Kidney (tissue), 14 donors: ENCODE results near the gene C1orf198. TPM values are rescaled to one million over a fixed set of nuclear protein-coding genes. Genes with fewer than 3 reads are reported as not detected.

Experiments used
- DNase-seq, 5 donors: peaks; one replicate each; pipeline ENCODE4 v3.0.0-alpha.2; 2013 to 2020
- FAIRE-seq: peaks from 2 replicates; lab custom pipeline; 2012; peaks lifted over from hg19 to GRCh38; lab: Jason Lieb, UNC
- H3K27ac ChIP-seq, 2 donors: one replicate each; pipeline ENCODE4 v1.7.0; 2013; ENCODE audit warnings: low read depth in 2 of 2, low read length in 2 of 2, inconsistent platforms in 1 of 2
- H3K27me3 ChIP-seq: one replicate; pipeline ENCODE4 v1.7.1; 2013; ENCODE audit warnings: low read length, inconsistent platforms; ENCODE audit not compliant: control insufficient read depth, insufficient read depth
- H3K36me3 ChIP-seq, 3 donors: one replicate each; pipeline versions ENCODE4 v1.7.0 to v1.7.1; 2013; ENCODE audit warnings: low read length in 3 of 3, control low read depth in 1 of 3, inconsistent platforms in 1 of 3; ENCODE audit not compliant: insufficient read depth in 3 of 3, control insufficient read depth in 2 of 3
- H3K4me1 ChIP-seq, 3 donors: one replicate each; pipeline versions ENCODE4 v1.7.0 to v1.7.1; 2013; ENCODE audit warnings: low read length in 3 of 3, inconsistent platforms in 1 of 3, low read depth in 1 of 3; ENCODE audit not compliant: control insufficient read depth in 2 of 3, insufficient read depth in 2 of 3
- H3K4me3 ChIP-seq, 3 donors: one replicate each; pipeline versions ENCODE4 v1.7.0 to v1.8.1; 2013; ENCODE audit warnings: low read length in 3 of 3, control low read depth in 1 of 3, inconsistent platforms in 1 of 3
- H3K9ac ChIP-seq, 3 donors: one replicate each; pipeline versions ENCODE4 v1.7.0 to v1.7.1; 2013; ENCODE audit warnings: low read length in 3 of 3, control low read depth in 1 of 3, inconsistent platforms in 1 of 3
- H3K9me3 ChIP-seq, 3 donors: one replicate each; pipeline versions ENCODE4 v1.7.0 to v1.7.1; 2013; ENCODE audit warnings: low read length in 3 of 3, control low read depth in 1 of 3, inconsistent platforms in 1 of 3; ENCODE audit not compliant: control insufficient read depth in 2 of 3, insufficient read depth in 1 of 3
- intact Hi-C: fragments of 100-400 bp; cut with DNase I; formaldehyde crosslinking; loops from one replicate; pipeline ENCODE4 v1.11.1; 2022
- polyA plus RNA-seq: library from polyadenylated mRNA; stranded (reverse); fragments of 350-450 nt; fragmentation: Illumina TruSeq; extraction: RNeasy Lipid Tissue Mini Kit (QIAGEN cat#74804); gene quantifications from one replicate; pipeline ENCODE4 v1.2.3, GENCODE V29; 2014; ENCODE audit warnings: low read depth, low replicate concordance; ENCODE audit not compliant: insufficient read depth
- total RNA-seq: library from RNA; stranded (reverse); fragmentation: NEBNext Ultra II Directional; extraction: Animal tissue kit (Norgen Biotek cat#: 25700); gene quantifications from one replicate; pipeline ENCODE4 v1.2.1, GENCODE V29; 2021
- TF ChIP-seq, protein P1 (sequence below): IDR thresholded peaks from 3 replicates; pipeline ENCODE4 v1.5.1; 2012; ENCODE audit warnings: mild to moderate bottlenecking, moderate library complexity, borderline replicate concordance; ENCODE audit not compliant: insufficient read depth; ENCODE audit errors: extremely low read depth
- donor health status: control.
- donor health status: control.
- donor health status: control.
- donor health status: control.
- donor health status: control.
- donor health status: DM: yes; HTN: yes; CAD: no.
- donor health status: Normal renal cell carcinoma (clear cell type).

The C1orf198 gene
- total and polyA plus RNA-seq, 2 donors from 2014 or later: 15.4 to 45.3 TPM

DNA sequence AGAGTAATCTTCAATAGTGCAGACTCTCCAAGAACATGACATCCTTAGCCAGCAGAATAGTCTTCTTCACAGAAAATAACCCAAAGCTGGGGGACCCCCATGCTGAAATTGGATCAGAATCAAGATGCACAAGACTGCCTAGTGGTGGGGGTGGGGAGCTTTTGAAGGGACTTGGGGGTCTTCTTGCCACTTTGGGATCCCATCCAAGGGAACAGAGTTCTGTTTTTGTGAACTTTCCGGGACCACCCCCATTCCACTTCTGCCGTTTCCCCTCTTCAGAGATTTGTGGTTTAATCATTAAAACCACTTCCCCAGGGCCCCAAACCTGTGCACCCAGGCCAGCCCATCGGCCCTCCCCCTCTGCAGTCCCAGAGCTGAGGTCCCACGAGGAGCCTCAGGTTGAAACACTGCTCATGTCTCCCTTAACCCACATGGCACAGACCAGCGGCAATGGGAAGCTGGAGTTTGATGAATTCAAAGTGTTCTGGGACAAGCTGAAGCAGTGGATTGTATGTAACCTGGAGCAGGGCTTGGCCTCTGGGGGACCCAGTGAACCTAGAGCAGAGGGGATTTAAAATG is 76.2 kb downstream of the C1orf198 start:
- intact Hi-C loops: loop anchor here (10.0 kb wide), 1 partner anchor 413 kb away; no protein-coding TSS in a partner anchor
- no peak for FAIRE-seq

DNA sequence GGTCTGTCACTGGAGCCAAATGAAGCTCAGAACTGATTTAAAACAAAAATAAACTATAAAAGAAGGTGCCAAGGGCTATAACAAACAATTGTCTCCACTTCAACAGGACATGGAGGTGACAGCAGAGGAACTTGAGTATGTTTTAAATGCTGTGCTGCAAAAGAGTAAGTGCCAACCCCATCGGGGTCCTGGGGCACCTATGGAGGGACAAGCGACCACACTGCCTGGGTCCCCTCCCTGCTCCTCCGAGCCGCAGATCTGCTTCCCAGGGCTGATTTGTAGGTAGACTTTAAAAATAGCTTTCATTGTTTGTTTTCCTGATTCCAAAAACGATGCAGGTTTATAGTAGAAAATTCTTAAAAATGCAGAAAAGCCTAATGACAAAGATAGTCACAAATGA is 78.3 kb downstream of the C1orf198 start:
- Histone ChIP-seq H3K36me3 (no peaks in the 10 kb centered on the region), H3K9ac (no peak overlapping the region), H3K4me1 (no peaks in the 10 kb centered on the region), H3K27ac (no peak overlapping the region), H3K4me3 (no peak overlapping the region), H3K9me3 (no peaks in the 10 kb centered on the region), H3K27me3 (no peaks in the 10 kb centered on the region)
- DNase-seq (peak in 1 of 5 donors; percentile 3), FAIRE-seq (no peak)
- intact Hi-C loops: loop anchor here (10.0 kb wide), 1 partner anchor 415 kb away; no protein-coding TSS in a partner anchor
- TF ChIP-seq, protein P1, sequence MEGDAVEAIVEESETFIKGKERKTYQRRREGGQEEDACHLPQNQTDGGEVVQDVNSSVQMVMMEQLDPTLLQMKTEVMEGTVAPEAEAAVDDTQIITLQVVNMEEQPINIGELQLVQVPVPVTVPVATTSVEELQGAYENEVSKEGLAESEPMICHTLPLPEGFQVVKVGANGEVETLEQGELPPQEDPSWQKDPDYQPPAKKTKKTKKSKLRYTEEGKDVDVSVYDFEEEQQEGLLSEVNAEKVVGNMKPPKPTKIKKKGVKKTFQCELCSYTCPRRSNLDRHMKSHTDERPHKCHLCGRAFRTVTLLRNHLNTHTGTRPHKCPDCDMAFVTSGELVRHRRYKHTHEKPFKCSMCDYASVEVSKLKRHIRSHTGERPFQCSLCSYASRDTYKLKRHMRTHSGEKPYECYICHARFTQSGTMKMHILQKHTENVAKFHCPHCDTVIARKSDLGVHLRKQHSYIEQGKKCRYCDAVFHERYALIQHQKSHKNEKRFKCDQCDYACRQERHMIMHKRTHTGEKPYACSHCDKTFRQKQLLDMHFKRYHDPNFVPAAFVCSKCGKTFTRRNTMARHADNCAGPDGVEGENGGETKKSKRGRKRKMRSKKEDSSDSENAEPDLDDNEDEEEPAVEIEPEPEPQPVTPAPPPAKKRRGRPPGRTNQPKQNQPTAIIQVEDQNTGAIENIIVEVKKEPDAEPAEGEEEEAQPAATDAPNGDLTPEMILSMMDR: no peak

More for the DNA sequence above, 76.2 kb downstream of the C1orf198 start:
- TF ChIP-seq, protein P1: no peak
- Histone ChIP-seq H3K27me3 (no peaks in the 10 kb centered on the region), H3K4me1 (no peaks in the 10 kb centered on the region), H3K9ac (no peak overlapping the region), H3K36me3 (no peaks in the 10 kb centered on the region), H3K4me3 (no peak overlapping the region), H3K9me3 (no peaks in the 10 kb centered on the region), H3K27ac (no peak overlapping the region)
- peak in 1 of 5 donors; percentile 4 for DNase-seq

DNA sequence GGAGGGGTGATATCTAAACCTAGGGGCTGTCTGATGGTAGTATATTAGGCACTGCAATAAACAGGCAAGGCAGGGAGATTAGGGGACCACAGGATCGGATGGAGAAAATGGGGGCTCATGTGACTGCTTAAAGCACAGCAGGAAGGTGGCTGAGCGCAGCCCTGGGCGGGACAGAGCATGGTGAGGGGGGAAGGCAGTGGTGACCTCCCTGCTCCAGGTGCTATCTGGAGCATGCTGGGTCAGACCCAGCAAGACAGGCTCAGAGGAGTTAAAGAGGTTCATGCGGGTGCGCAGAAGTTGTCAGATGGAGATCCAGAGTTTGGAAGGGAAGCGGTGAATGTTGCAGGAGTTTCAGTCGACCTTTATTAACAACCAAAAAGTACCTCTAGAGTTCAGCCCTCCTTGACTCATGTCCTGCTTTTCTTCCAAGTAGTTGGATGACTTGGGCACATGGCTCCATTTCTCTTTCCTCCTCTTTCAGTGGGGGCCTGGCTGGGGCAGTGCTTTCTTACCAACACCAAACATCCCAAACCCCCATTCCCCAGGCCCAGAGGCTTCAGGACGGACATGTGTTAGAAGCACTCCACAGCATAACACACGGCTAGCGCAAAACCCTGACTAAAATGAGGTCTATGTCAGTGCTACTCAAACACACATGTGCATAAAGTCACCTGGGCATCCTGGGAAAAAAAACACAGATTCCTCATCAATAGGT is 79.6 kb downstream of the C1orf198 start:
- Histone ChIP-seq H3K9me3 (no peaks in the 10 kb centered on the region), H3K9ac (no peak overlapping the region), H3K4me1 (no peaks in the 10 kb centered on the region), H3K27me3 (no peaks in the 10 kb centered on the region), H3K27ac (no peak overlapping the region), H3K4me3 (no peak overlapping the region), H3K36me3 (no peaks in the 10 kb centered on the region)
- no peak for FAIRE-seq
- DNase-seq: peak in 1 of 5 donors; percentile 1
- intact Hi-C loops: no loop called here
- TF ChIP-seq, protein P1: no peak
